RWPE2 (cell line): Measurements from ENCODE around the gene TTC34.
A peak's percentile ranks its signal among the peaks of the same experiment; 100 is the strongest.

Source experiments
- ATAC-seq: fragments of 200-7000 bp; cut with Tn5 transposase; 3 replicates; pipeline ENCODE4 v1.9.1; 2021; ENCODE audit warnings: low read depth
- DNase-seq: peaks from one replicate; pipeline ENCODE4 v3.0.0-alpha.2; 2020; ENCODE audit warnings: low spot score
- H3K27ac ChIP-seq: fragments of 450-650 bp; 2 replicates; pipeline ENCODE4 v1.5.1; 2017; ENCODE audit warnings: mild to moderate bottlenecking; ENCODE audit not compliant: poor library complexity, severe bottlenecking
- H3K27me3 ChIP-seq: fragments of 250-450 bp; sonication (Bioruptor Pico); 2 replicates; pipeline ENCODE4 v1.5.1; 2021; ENCODE audit warnings: mild to moderate bottlenecking, moderate library complexity; ENCODE audit not compliant: insufficient read depth, poor library complexity, severe bottlenecking
- H3K36me3 ChIP-seq: fragments of 250-450 bp; sonication (Bioruptor Pico); 2 replicates; pipeline ENCODE4 v1.5.1; 2020; ENCODE audit warnings: low read depth, mild to moderate bottlenecking, moderate library complexity
- H3K4me1 ChIP-seq: fragments of 250-450 bp; sonication (Bioruptor Pico); 2 replicates; pipeline ENCODE4 v1.5.1; 2021; ENCODE audit warnings: mild to moderate bottlenecking, moderate library complexity; ENCODE audit not compliant: insufficient read depth, poor library complexity, severe bottlenecking
- H3K4me3 ChIP-seq: fragments of 250-450 bp; sonication (Bioruptor Pico); 2 replicates; pipeline ENCODE4 v1.5.1; 2021; ENCODE audit warnings: mild to moderate bottlenecking, moderate library complexity; ENCODE audit not compliant: severe bottlenecking
- H3K9me3 ChIP-seq: fragments of 250-450 bp; sonication (Bioruptor Pico); 2 replicates; pipeline ENCODE4 v1.5.1; 2021; ENCODE audit warnings: mild to moderate bottlenecking, moderate library complexity; ENCODE audit not compliant: severe bottlenecking
- CTCF ChIP-seq: fragments of 450-650 bp; IDR thresholded peaks from one replicate; pipeline ENCODE4 v1.5.1; 2017; ENCODE audit warnings: mild to moderate bottlenecking, moderate library complexity; ENCODE audit not compliant: poor library complexity, severe bottlenecking

Gene TTC34

GRCh38 chr1:2833454-2834145, 32.1 kb upstream of the TTC34 start:
- H3K27me3 ChIP-seq: no peaks in the 10 kb centered on the region
- no peak overlapping the region for H3K27ac ChIP-seq
- ATAC-seq (no peak), DNase-seq (peak; percentile 37)
- H3K9me3 ChIP-seq: no peaks in the 10 kb centered on the region
- TF ChIP-seq CTCF: no peak
- H3K4me3 ChIP-seq: no peak overlapping the region
- H3K4me1 ChIP-seq: no peaks in the 10 kb centered on the region
- no peaks in the 10 kb centered on the region for H3K36me3 ChIP-seq

- Histone ChIP-seq H3K9me3 (no peaks in the 10 kb centered on the region), H3K27me3 (no peaks in the 10 kb centered on the region), H3K27ac (no peak overlapping the region), H3K36me3 (no peaks in the 10 kb centered on the region), H3K4me1 (no peaks in the 10 kb centered on the region), H3K4me3 (no peak overlapping the region)
- ATAC-seq: no peak
- no peak for TF ChIP-seq CTCF
- peak; percentile 42 for DNase-seq
These were observed 31.3 kb upstream of the TTC34 start for GRCh38 chr1:2832506-2833453.

- Histone ChIP-seq H3K27me3 (no peaks in the 10 kb centered on the region), H3K27ac (no peak overlapping the region), H3K4me3 (no peak overlapping the region), H3K9me3 (peaks cover 5% of the 10 kb centered on the region), H3K4me1 (no peaks in the 10 kb centered on the region), H3K36me3 (no peaks in the 10 kb centered on the region)
- DNase-seq (peak; percentile 30), ATAC-seq (no peak)
- TF ChIP-seq CTCF: no peak
These were observed 30.2 kb upstream of the TTC34 start for GRCh38 chr1:2831596-2832212.

GRCh38 chr1:2830761-2831425, 29.4 kb upstream of the TTC34 start:
- DNase-seq (peak; percentile 45), ATAC-seq (no peak)
- Histone ChIP-seq H3K27ac (no peak overlapping the region), H3K36me3 (no peaks in the 10 kb centered on the region), H3K4me1 (no peaks in the 10 kb centered on the region), H3K4me3 (no peak overlapping the region), H3K27me3 (no peaks in the 10 kb centered on the region), H3K9me3 (peaks cover 5% of the 10 kb centered on the region)
- no peak for TF ChIP-seq CTCF
